HepG2 (cell line): ENCODE results near the gene NEDD4. TPM values are rescaled to one million over a fixed set of nuclear protein-coding genes. Genes with fewer than 3 reads are reported as not detected.
A peak's percentile ranks its signal among the peaks of the same experiment; 100 is the strongest.

Experiments used
- ATAC-seq: fragments of 200-7000 bp; cut with Tn5 transposase; 3 replicates; pipeline ENCODE4 v1.9.1; 2020; ENCODE audit warnings: mild to moderate bottlenecking, moderate library complexity
- BruUV-seq: library from RNA; stranded (reverse); fragments of 400-500 nt; replicated peaks from 2 replicates; lab custom pipeline; 2021; lab: Mats Ljungman, UMichigan
- CTCF ChIA-PET: fragments of 300-600 bp; formaldehyde crosslinking; extraction: SDS; loops from one replicate; lab custom pipeline; 2021; ENCODE audit warnings: low total read pairs, inconsistent platforms, low intra/inter-chr PET ratio; lab: Yijun Ruan, JAX
- POLR2A ChIA-PET: fragments of 350-600 bp; sonication (Branson Sonifier 250); formaldehyde crosslinking; loops from one replicate; lab custom pipeline; 2020; ENCODE audit warnings: antibody characterized with exemption, inconsistent platforms; lab: Yijun Ruan, JAX
- DNase-seq: peaks from one replicate; pipeline ENCODE4 v3.0.0-alpha.2; 2015; ENCODE audit warnings: low spot score
- FAIRE-seq: peaks from 3 replicates; lab custom pipeline; 2011; peaks lifted over from hg19 to GRCh38; lab: Jason Lieb, UNC
- H2AFZ ChIP-seq: one replicate; pipeline ENCODE4 v1.6.1; 2011; ENCODE audit warnings: low read length, inconsistent platforms
- H3K27ac ChIP-seq: fragments of 300-600 bp; 3 replicates; pipeline ENCODE4 v1.8.0; 2011; ENCODE audit warnings: mixed run types, mild to moderate bottlenecking, mixed read lengths, low read length, inconsistent platforms; ENCODE audit not compliant: insufficient read depth; ENCODE audit errors: extremely low read length
- H3K27me3 ChIP-seq, 2 experiments: fragments of 200-600 bp in 1 of 2; 2 replicates in 1 of 2; 3 replicates in 1 of 2; pipeline versions ENCODE4 v1.6.0 to v1.8.0; 2011; ENCODE audit warnings: low read length in 2 of 2, mild to moderate bottlenecking in 2 of 2, moderate library complexity in 2 of 2, inconsistent platforms in 1 of 2; ENCODE audit not compliant: insufficient read depth in 2 of 2, control insufficient read depth in 1 of 2
- H3K36me3 ChIP-seq, 2 experiments: fragments of 200-600 bp in 1 of 2; replicated peaks in 1 of 2; 2 replicates in 1 of 2; 3 replicates in 1 of 2; pipeline versions ENCODE4 v1.5.1 to v1.8.0; 2011; ENCODE audit warnings: low read length in 2 of 2, inconsistent platforms in 1 of 2; ENCODE audit not compliant: insufficient read depth in 2 of 2, control insufficient read depth in 1 of 2
- H3K4me1 ChIP-seq: 2 replicates; pipeline ENCODE4 v1.5.1; 2012; ENCODE audit warnings: low read length, inconsistent platforms; ENCODE audit not compliant: insufficient read depth
- H3K4me2 ChIP-seq: 2 replicates; pipeline ENCODE4 v1.6.0; 2011; ENCODE audit warnings: low read depth, low read length, inconsistent platforms
- H3K4me3 ChIP-seq, 3 experiments: fragments of 200-600 bp in 1 of 3; sonication (generic), shearing (Covaris generic) in 1 of 3; replicated peaks in 1 of 3; 2 replicates each; pipeline ENCODE4 v1.5.1; 2011 to 2016; ENCODE audit warnings: low read length in 3 of 3, inconsistent platforms in 2 of 3, low read depth in 2 of 3, mild to moderate bottlenecking in 2 of 3, control low read depth in 1 of 3, mixed read lengths in 1 of 3; ENCODE audit not compliant: insufficient read depth in 1 of 3
- H3K79me2 ChIP-seq: one replicate; pipeline ENCODE4 v1.6.1; 2011; ENCODE audit warnings: low read length, inconsistent platforms; ENCODE audit not compliant: insufficient read depth
- H3K9ac ChIP-seq: 2 replicates; pipeline ENCODE4 v1.6.0; 2011; ENCODE audit warnings: mild to moderate bottlenecking, low read depth, low read length, inconsistent platforms; ENCODE audit not compliant: insufficient read depth
- H3K9me3 ChIP-seq: 2 replicates; pipeline ENCODE4 v1.5.1; 2012; ENCODE audit warnings: mild to moderate bottlenecking, low read length
- H4K20me1 ChIP-seq: 2 replicates; pipeline ENCODE4 v1.6.0; 2011; ENCODE audit warnings: inconsistent platforms, mild to moderate bottlenecking, low read length, moderate library complexity; ENCODE audit not compliant: insufficient read depth
- MAFK ChIP-seq, 2 experiments: IDR thresholded peaks in 1 of 2; conservative IDR thresholded peaks in 1 of 2; 2 replicates each; pipeline ENCODE4 v1.6.1; 2011; ENCODE audit warnings: improper control_type of control experiment in 2 of 2, low read length in 2 of 2
- ZBTB25 ChIP-seq: IDR thresholded peaks from 2 replicates; pipeline ENCODE4 v1.6.1; 2018; ENCODE audit warnings: missing genetic modification reagents
- ZNF136 ChIP-seq: sonication (generic); formaldehyde crosslinking; IDR thresholded peaks from 2 replicates; pipeline ENCODE4 v1.8.1; 2022; ENCODE audit warnings: low read depth, mild to moderate bottlenecking, moderate library complexity, missing genetic modification reagents
- ZNF468 ChIP-seq: sonication (generic); formaldehyde crosslinking; IDR thresholded peaks from 2 replicates; pipeline ENCODE4 v1.8.0; 2022; ENCODE audit warnings: mild to moderate bottlenecking, moderate library complexity, missing genetic modification reagents
- ZNF501 ChIP-seq: sonication (generic); formaldehyde crosslinking; IDR thresholded peaks from 2 replicates; pipeline ENCODE4 v1.5.1; 2020; ENCODE audit warnings: mild to moderate bottlenecking, moderate library complexity, missing genetic modification reagents
- WGBS: methylation state at CpG from one replicate; pipeline ENCODE4 v1.1.6; 2017; ENCODE audit warnings: low lambda C conversion rate; 5-methylcytosine and 5-hydroxymethylcytosine counted together
- in situ Hi-C: cut with HindIII; loops from 2 replicates; pipeline ENCODE4 v1.10.0; 2017; ENCODE audit warnings: low pct_unique_long_range_greater_than_20kb; ENCODE audit not compliant: extremely low pct_ligation_motif_present
- intact Hi-C: fragments of 100-400 bp; cut with micrococcal nuclease; formaldehyde crosslinking; loops from one replicate; pipeline ENCODE4 v1.10.0; 2022; ENCODE audit not compliant: unreplicated experiment
- polyA plus RNA-seq, 8 experiments: library from polyadenylated mRNA; depleted of rRNA in 3 of 8; stranded (reverse) in 7 of 8; unstranded in 1 of 8; fragments of >200 nt; fragmentation: Illumina TruSeq in 4 of 8; extraction: Trizol in 4 of 8; gene quantifications; 2 replicates each; pipeline versions ENCODE4 v1.2.1 to v1.2.3, GENCODE V29; 2011 to 2016; ENCODE audit warnings: low read depth in 4 of 8, missing spikeins in 1 of 8, mixed read lengths in 1 of 8; ENCODE audit not compliant: insufficient read depth in 1 of 8
- total RNA-seq, 5 experiments: library from RNA; depleted of rRNA; stranded (reverse); fragments of >200 nt; fragmentation: Illumina TruSeq; extraction: Trizol; gene quantifications; 2 replicates each; pipeline ENCODE4 v1.2.3, GENCODE V29; 2016; ENCODE audit warnings: low read depth in 1 of 5

Gene NEDD4
- total and polyA plus RNA-seq, 2 of the 13 experiments (the other 11 are each of a cell fraction or from before 2014, with no cell fraction given): 10.4 to 13.0 TPM

GRCh38 chr15:55991802-55992768 lies 1.3 kb downstream of the NEDD4 start:
- DNase-seq: no peak
- 52% methylated on average over 12 of the region's 12 CpGs for WGBS
- Histone ChIP-seq H3K27me3 (no peaks in the 10 kb centered on the region; a peak in 1 of 5 replicates), H3K36me3 (no peaks in the 10 kb centered on the region), H4K20me1 (no peaks in the 10 kb centered on the region), H3K4me1 (peaks cover 16% of the 10 kb centered on the region), H3K4me2 (peak overlapping the region; percentile 70), H3K9me3 (no peaks in the 10 kb centered on the region), H3K27ac (peak overlapping the region; percentile 83), H2AFZ (peak overlapping the region; percentile 84), H3K9ac (peak overlapping the region; percentile 77; the same call in 1 of the 2 replicates), H3K79me2 (peaks cover 20% of the 10 kb centered on the region), H3K4me3 (peak overlapping the region; percentile 89 to 94 (median 90))
- TF ChIP-seq MAFK (conservative IDR thresholded peaks at IDR 0.05 in 1 of 2, IDR thresholded peaks at IDR 0.05 in 1 of 2; ENCODE audit: low read length in 2 of 2) (no peak), ZNF136 (no peak), ZNF501 (CRISPR knock-in tag) (no peak), ZBTB25 (no peak), ZNF468 (CRISPR knock-in tag) (no peak)
- ATAC-seq: no peak
- CTCF ChIA-PET: no interaction called here
- BruUV-seq: TSS peak; percentile 62
- in situ Hi-C loops: no loop called here
- POLR2A ChIA-PET: interaction anchor here (0.7 to 1.7 kb wide), 7 partner anchors 7 to 51 kb away, joined by 3 to 4 read pairs (median 3); no protein-coding TSS in a partner anchor
- intact Hi-C loops: loop anchor here (2.0 kb wide), 1 partner anchor 61 kb away; no protein-coding TSS in a partner anchor
- no peak for FAIRE-seq
